Measurements from ENCODE around the gene RTP2. TPM values are rescaled to one million over a fixed set of nuclear protein-coding genes. Genes with fewer than 3 reads are reported as not detected.

Gene RTP2
- total and polyA plus RNA-seq, 2 of the 4 experiments (the other 2 are of a cell fraction), result not detected

- no peak overlapping the region for H3K27ac ChIP-seq (ENCODE audit: insufficient read depth, low read length)
- no peak overlapping the region for H3K4ac ChIP-seq (ENCODE audit: low read depth, low read length)
- no peaks in the 10 kb centered on the region for H4K20me1 ChIP-seq (ENCODE audit: insufficient read depth, low read length)
- no peak overlapping the region for H2AFZ ChIP-seq (replicated peaks; ENCODE audit: low read length, poor library complexity)
- H3K9me1 ChIP-seq (ENCODE audit: insufficient read depth, low read length), result no peaks in the 10 kb centered on the region
- H4K5ac ChIP-seq (ENCODE audit: low read depth, low read length), result no peak overlapping the region
- H2BK20ac ChIP-seq (ENCODE audit: low read depth, low read length), result no peak overlapping the region
- H4K8ac ChIP-seq (ENCODE audit: low read depth in 2 of 2, low read length in 2 of 2), result no peak overlapping the region
- no peak overlapping the region for H3K14ac ChIP-seq (replicated peaks; ENCODE audit: low read depth, low read length)
- DNase-seq (peak; percentile 21), ATAC-seq (ENCODE audit: low read depth) (peak; percentile 59)
- no peaks in the 10 kb centered on the region for H3K9me3 ChIP-seq (ENCODE audit: control insufficient read depth, insufficient read depth, low read length)
- peaks cover 3% of the 10 kb centered on the region; the same call in 1 of the 2 replicates for H3K4me1 ChIP-seq (ENCODE audit: control insufficient read depth, insufficient read depth, low read length)
- no peak overlapping the region for H3K4me3 ChIP-seq (ENCODE audit: insufficient read depth, low read depth, low read length)
- CTCF ChIA-PET, result interaction anchor here (0.8 to 0.9 kb wide), 2 partner anchors 9 to 26 kb away, joined by 3 read pairs; no protein-coding TSS in a partner anchor
- no peak overlapping the region; the same call in 1 of the 2 replicates for H3K23ac ChIP-seq (ENCODE audit: low read depth, low read length)
- H3K56ac ChIP-seq (ENCODE audit: extremely low read depth, insufficient read depth, low read length), result no peak overlapping the region
- intact Hi-C loops (cut with micrococcal nuclease), result loop anchor here (10.0 kb wide), 1 partner anchor 860 kb away; the partner anchor contains the start of gene ADIPOQ
- no peak overlapping the region for H2BK15ac ChIP-seq (ENCODE audit: low read depth, low read length)
- H2BK5ac ChIP-seq (ENCODE audit: low read depth, low read length, poor library complexity, severe bottlenecking), result no peak overlapping the region
- H2AK5ac ChIP-seq (ENCODE audit: low read depth, low read length), result no peak overlapping the region
- H3K9ac ChIP-seq (ENCODE audit: low read depth, low read length), result no peak overlapping the region
- no peak overlapping the region for H2BK120ac ChIP-seq (ENCODE audit: low read depth, low read length)
- peaks cover 17% of the 10 kb centered on the region for H3K27me3 ChIP-seq (ENCODE audit: control insufficient read depth, insufficient read depth, low read length)
- dilution Hi-C loops (cut with HindIII; ENCODE audit: low sequenced_read_pairs, unreplicated experiment), result no loop called here
- no peaks in the 10 kb centered on the region for H3K36me3 ChIP-seq (ENCODE audit: control insufficient read depth, insufficient read depth, low read length)
- POLR2A ChIA-PET (ENCODE audit: unreplicated experiment), result no interaction called here
- BruUV-seq (replicated peaks), result no TSS peak
- no peaks in the 10 kb centered on the region for H3K79me1 ChIP-seq (ENCODE audit: low read depth in 1 of 2, low read length in 2 of 2)
- no peak for TF ChIP-seq CEBPB (IDR thresholded peaks at IDR 0.05; ENCODE audit: low read depth, low read length)
- TF ChIP-seq RCOR1 (IDR thresholded peaks at IDR 0.05; ENCODE audit: insufficient replicate concordance, low read length), result no peak
- no peak for TF ChIP-seq USF2 (IDR thresholded peaks at IDR 0.05; ENCODE audit: low read depth, low read length)
- no peak for TF ChIP-seq MAZ (IDR thresholded peaks at IDR 0.05; ENCODE audit: borderline replicate concordance, low read depth, low read length)
- TF ChIP-seq POLR2A (IDR thresholded peaks at IDR 0.05; ENCODE audit: low read depth, low read length), result no peak
- TF ChIP-seq SMC3 (IDR thresholded peaks at IDR 0.05; ENCODE audit: low read depth, low read length), result no peak
- no peak for TF ChIP-seq CTCF (conservative IDR thresholded peaks at IDR 0.05; ENCODE audit: low read depth, low read length)
- no peak for TF ChIP-seq FOS (IDR thresholded peaks at IDR 0.05; ENCODE audit: low read depth, low read length)
- TF ChIP-seq RFX5 (IDR thresholded peaks at IDR 0.05; ENCODE audit: low read depth, low read length), result no peak
- TF ChIP-seq CHD1 (IDR thresholded peaks at IDR 0.05; ENCODE audit: low read depth, low read length), result no peak
- TF ChIP-seq ELK1 (IDR thresholded peaks at IDR 0.05; ENCODE audit: borderline replicate concordance, low read depth, low read length), result no peak
- no peak for TF ChIP-seq NFE2L2 (IDR thresholded peaks at IDR 0.05; ENCODE audit: low read depth, low read length)
- in situ Hi-C loops (cut with MboI; ENCODE audit: low sequenced_read_pairs), result loop anchor here (25.0 kb wide), 1 partner anchor 1532 kb away; no protein-coding TSS in a partner anchor
- H3K4me2 ChIP-seq (ENCODE audit: low read depth, low read length), result no peak overlapping the region
- no peak overlapping the region for H4K91ac ChIP-seq (ENCODE audit: insufficient read depth, low read depth, low read length)
- no peak overlapping the region for H2AK9ac ChIP-seq (replicated peaks; ENCODE audit: low read depth, low read length, poor library complexity)
- no peak overlapping the region for H3K18ac ChIP-seq (ENCODE audit: low read depth, low read length)
Measured at GRCh38 chr3:187705164-187705563, 2.8 kb upstream of the RTP2 start.
